SKM-1 treated with dmso at 0.1 percent for 144 hours (cell line): ENCODE results near the gene PPFIA2.

Experiments used
- DNase-seq: peaks from one replicate; lab custom pipeline; 2025; ENCODE audit not compliant: unreplicated experiment; lab: John Stamatoyannopoulos, UW

The PPFIA2 gene

DNA sequence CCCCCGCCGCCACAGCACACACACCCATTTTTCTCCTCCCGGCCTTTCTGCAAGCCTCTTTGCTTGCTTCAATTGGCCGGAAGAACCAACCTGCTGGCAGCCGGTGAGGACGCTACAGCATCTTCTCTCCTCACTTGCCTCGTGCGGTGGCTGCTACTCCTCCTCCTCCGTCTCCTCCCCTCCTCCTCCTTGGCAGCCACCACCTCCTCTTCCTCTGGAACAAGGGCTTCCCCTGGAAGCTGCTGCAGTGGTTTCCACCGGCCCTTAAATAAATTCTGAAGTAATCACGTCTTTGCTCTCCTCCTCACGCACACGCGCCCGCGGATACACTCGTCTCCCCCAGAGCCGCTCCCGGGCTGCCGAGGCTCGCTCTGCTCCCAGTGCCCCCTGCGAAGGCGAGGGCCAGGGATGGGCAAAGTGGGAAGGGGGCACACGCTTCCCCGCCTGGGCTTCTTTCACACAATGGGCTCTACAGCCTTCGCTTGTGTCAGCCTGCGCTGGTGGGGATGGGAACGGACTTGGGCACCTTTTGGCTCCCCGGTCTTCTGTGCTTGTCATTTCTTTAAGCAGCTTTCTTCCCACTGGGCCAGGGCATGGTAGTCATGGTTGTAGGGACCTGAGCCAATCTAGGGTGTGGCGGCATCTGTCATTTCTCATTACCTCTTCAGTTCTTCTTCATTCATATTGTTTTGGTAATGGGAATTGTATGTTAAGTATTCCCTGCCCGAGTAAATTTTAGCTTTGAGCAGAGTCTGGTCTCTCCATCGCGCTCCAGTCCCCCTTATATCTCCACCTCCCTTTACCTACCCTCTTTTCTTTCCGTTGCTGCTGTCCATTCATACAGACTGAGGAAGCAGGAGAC, at the start of gene PPFIA2:
PPFIA2 (minus strand) TSS at position 161 of the 862 bp plus-strand sequence.
- DNase-seq: no peak

GRCh38 chr12:81800298-81801148, 41.4 kb upstream of the PPFIA2 start:
- no peak for DNase-seq

- DNase-seq: no peak
Measured at GRCh38 chr12:81798294-81798693, 39.1 kb upstream of the PPFIA2 start.

- no peak for DNase-seq
Measured at GRCh38 chr12:81797100-81797499, 38.0 kb upstream of the PPFIA2 start.

GRCh38 chr12:81792666-81793065, 33.5 kb upstream of the PPFIA2 start:
- no peak for DNase-seq

- DNase-seq: no peak
Measured at GRCh38 chr12:81779216-81779615, 20.1 kb upstream of the PPFIA2 start.

DNA sequence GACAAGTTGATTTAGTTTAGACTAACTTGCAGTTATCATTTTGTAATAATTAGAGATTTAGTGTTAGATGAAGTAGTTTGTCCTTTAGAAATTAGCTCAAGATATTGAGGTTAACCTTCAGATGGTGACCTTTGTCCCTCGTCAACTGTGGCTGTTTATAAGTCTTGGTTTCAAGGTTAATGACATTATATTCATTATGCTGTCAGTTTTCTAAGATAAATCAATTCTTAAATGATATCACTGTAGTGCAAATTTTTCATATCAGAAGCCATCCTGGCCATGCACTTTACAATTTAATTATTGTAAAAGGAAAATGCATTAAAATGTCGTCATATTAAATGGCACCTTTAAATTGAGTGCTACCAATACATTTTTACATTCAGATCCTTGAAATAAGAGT, 19.6 kb upstream of the PPFIA2 start:
- DNase-seq: no peak

GRCh38 chr12:81758421-81759189, 545 bp downstream of the PPFIA2 start:
- DNase-seq: no peak

- no peak for DNase-seq
Measured at GRCh38 chr12:81757731-81758365, 1.3 kb downstream of the PPFIA2 start.

DNA sequence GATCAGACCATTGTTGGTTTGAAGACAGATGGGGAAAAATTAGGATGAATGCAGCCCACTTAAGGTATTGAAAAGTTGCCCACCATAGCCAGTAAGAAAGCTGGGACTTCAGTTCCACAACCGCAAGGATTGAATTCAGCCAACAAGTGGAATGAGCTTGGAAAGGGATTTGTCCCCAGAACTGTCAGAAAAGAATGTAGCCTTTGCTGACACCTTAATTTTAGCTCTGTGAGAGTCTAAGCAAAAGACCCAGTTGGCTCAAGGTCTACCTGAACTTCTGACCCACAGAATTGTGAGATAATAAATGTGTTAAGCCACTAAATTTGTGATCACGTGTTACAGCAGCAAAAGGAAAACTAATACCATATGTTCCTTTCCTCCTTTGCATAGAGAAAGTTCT, 29.4 kb downstream of the PPFIA2 start:
- no peak for DNase-seq

- no peak for DNase-seq
Measured at GRCh38 chr12:81727391-81727790, 31.8 kb downstream of the PPFIA2 start.

DNA sequence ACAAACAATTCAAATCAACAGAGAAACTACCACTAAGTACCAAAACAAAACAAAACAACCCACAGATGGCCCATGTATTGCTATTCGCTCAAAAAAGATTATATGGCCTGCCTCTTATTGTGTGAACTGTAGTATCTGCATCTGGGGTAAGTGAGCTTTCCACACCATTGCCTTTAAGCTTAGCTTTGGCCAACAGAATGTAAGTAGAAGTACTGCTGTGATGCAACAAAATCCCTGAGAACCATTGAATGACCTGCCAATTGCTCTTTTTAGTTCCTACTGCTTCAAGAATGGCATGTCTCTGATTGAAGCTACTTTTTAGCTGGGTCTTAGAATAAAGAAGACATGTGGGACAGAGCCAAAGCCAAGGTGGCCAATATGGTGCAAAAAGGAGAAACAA, 32.5 kb downstream of the PPFIA2 start:
- DNase-seq: no peak

- DNase-seq: no peak
Measured at GRCh38 chr12:81723361-81723760, 35.8 kb downstream of the PPFIA2 start.

GRCh38 chr12:81722004-81722403, 37.1 kb downstream of the PPFIA2 start:
- no peak for DNase-seq

- DNase-seq: no peak
Measured at GRCh38 chr12:81718616-81719015, 40.5 kb downstream of the PPFIA2 start.

- no peak for DNase-seq
Measured at GRCh38 chr12:81712536-81712935, 46.6 kb downstream of the PPFIA2 start.

- no peak for DNase-seq
Measured at GRCh38 chr12:81705586-81705985, 53.6 kb downstream of the PPFIA2 start.

- no peak for DNase-seq
Measured at GRCh38 chr12:81699551-81699950, 59.6 kb downstream of the PPFIA2 start.

GRCh38 chr12:81692008-81692407, 67.1 kb downstream of the PPFIA2 start:
- no peak for DNase-seq

- no peak for DNase-seq
Measured at GRCh38 chr12:81683881-81684280, 75.3 kb downstream of the PPFIA2 start.

DNA sequence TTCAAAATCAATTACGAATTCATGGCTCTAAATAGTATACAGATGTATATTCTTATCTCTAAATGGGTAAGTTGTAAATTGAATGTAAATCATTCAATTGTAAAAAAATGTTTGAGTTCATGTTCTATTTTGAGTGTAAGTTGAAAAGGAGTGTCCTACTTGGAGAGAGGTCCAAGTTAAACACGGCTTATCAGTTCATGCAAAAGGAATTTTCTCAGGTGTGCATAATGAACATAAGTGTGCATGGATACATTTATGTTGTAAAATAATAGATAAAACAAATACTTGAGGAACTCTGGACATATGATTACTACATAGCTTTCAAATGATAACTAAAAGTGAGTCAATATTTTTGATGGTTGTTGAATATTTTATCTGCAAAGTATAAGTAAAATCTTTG, 79.5 kb downstream of the PPFIA2 start:
- DNase-seq: no peak
